Measurements from ENCODE around the gene KRT10. TPM values are rescaled to one million over a fixed set of nuclear protein-coding genes. Genes with fewer than 3 reads are reported as not detected.

Gene KRT10
- total and polyA plus RNA-seq, 4 donors: 4.3 to 65.0 (median 40.0) TPM

DNA sequence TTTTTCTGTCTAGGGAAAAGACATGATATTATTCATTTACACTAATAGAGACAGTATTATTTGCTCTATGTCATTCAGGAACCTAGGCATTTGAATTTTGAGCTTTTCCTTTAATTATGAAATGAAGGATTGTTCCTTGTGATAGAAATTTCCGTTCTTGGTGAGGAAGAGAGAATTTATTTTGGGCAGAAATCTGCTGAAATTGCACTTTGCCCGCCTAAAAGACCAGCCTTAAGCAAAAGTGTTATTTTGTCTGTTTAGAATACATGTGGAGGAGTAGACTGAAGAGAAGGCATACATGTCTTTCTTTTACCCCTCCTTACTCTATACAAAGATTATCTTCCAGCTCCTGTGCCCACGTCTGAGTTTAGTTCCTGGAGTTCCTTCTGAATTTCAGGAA lies 16.8 kb upstream of the KRT10 start:
- Histone ChIP-seq H3K36me3 (ENCODE audit: control insufficient read depth, insufficient read depth, low read length) (peaks cover 5% of the 10 kb centered on the region), H3K4me1 (ENCODE audit: control insufficient read depth, insufficient read depth, low read length) (no peaks in the 10 kb centered on the region), H3K27ac (ENCODE audit: low read depth, low read length) (no peak overlapping the region), H3K9me3 (ENCODE audit: control insufficient read depth, insufficient read depth, low read length) (no peaks in the 10 kb centered on the region), H3K4me3 (ENCODE audit: low read depth, low read length) (no peak overlapping the region), H3K27me3 (ENCODE audit: control insufficient read depth, insufficient read depth, low read length) (no peaks in the 10 kb centered on the region)
- no peak for DNase-seq (ENCODE audit: low read depth in 4 of 6, low spot score in 6 of 6)
- 83% methylated on average over 2 of the region's 3 CpGs for WGBS (ENCODE audit: insufficient coverage)

- no peak overlapping the region for H3K4me3 ChIP-seq (ENCODE audit: low read depth, low read length)
- H3K27ac ChIP-seq (ENCODE audit: low read depth, low read length): no peak overlapping the region
- no peaks in the 10 kb centered on the region for H3K27me3 ChIP-seq (ENCODE audit: control insufficient read depth, insufficient read depth, low read length)
- H3K9me3 ChIP-seq (ENCODE audit: control insufficient read depth, insufficient read depth, low read length): no peaks in the 10 kb centered on the region
- DNase-seq (ENCODE audit: low read depth in 4 of 6, low spot score in 6 of 6): no peak
- WGBS (ENCODE audit: insufficient coverage): no CpG with 5 or more reads among the region's 4 CpGs
- peaks cover 5% of the 10 kb centered on the region for H3K36me3 ChIP-seq (ENCODE audit: control insufficient read depth, insufficient read depth, low read length)
- H3K4me1 ChIP-seq (ENCODE audit: control insufficient read depth, insufficient read depth, low read length): no peaks in the 10 kb centered on the region
Observed at GRCh38 chr17:40836020-40836419, 13.6 kb upstream of the KRT10 start.

DNA sequence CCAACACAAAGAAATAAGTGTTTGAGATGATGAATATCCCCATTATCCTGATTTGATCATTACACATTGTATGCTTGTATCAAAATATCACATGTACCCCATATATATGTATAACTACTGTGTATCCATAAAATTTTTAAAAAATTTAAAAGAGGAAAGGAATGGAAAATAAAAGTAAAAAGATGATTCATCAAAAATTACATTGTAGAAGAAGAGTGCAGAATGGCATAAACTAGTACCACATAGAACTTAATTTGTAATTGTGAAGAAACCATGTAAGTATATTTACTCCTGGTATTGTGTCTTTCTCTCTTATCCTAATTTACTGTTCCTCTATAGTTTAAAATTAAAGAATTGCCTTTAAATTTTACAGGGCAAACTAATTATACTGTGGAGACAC lies 11.5 kb upstream of the KRT10 start:
- H3K27ac ChIP-seq (ENCODE audit: low read depth, low read length): no peak overlapping the region
- no peaks in the 10 kb centered on the region for H3K4me1 ChIP-seq (ENCODE audit: control insufficient read depth, insufficient read depth, low read length)
- peaks cover 5% of the 10 kb centered on the region for H3K36me3 ChIP-seq (ENCODE audit: control insufficient read depth, insufficient read depth, low read length)
- no peak for DNase-seq (ENCODE audit: low read depth in 4 of 6, low spot score in 6 of 6)
- H3K27me3 ChIP-seq (ENCODE audit: control insufficient read depth, insufficient read depth, low read length): no peaks in the 10 kb centered on the region
- no peaks in the 10 kb centered on the region for H3K9me3 ChIP-seq (ENCODE audit: control insufficient read depth, insufficient read depth, low read length)
- H3K4me3 ChIP-seq (ENCODE audit: low read depth, low read length): no peak overlapping the region

DNA sequence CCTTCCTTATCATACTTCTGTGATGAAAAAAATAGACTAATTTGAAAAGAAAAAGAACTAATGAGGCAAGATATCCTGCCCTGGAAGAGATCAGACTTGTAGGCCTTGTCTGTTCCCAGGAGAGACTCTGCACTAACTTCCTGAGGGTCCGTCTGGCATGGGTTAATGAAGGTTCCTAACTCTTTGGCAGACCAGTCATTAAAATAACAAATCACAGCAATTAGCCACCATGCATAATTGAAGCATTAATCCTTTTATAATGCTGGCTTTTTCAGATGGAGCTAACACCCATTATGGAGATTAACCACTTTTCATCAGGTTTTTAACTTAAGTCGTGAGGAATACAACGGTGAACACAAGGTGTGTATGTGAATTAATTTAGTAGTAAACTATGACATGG lies 10.4 kb upstream of the KRT10 start:
- no peaks in the 10 kb centered on the region for H3K9me3 ChIP-seq (ENCODE audit: control insufficient read depth, insufficient read depth, low read length)
- no peak overlapping the region for H3K27ac ChIP-seq (ENCODE audit: low read depth, low read length)
- no peaks in the 10 kb centered on the region for H3K4me1 ChIP-seq (ENCODE audit: control insufficient read depth, insufficient read depth, low read length)
- H3K36me3 ChIP-seq (ENCODE audit: control insufficient read depth, insufficient read depth, low read length): peaks cover 5% of the 10 kb centered on the region
- peak in 1 of 6 donors; percentile 28 for DNase-seq (ENCODE audit: low read depth in 4 of 6, low spot score in 6 of 6)
- H3K27me3 ChIP-seq (ENCODE audit: control insufficient read depth, insufficient read depth, low read length): no peaks in the 10 kb centered on the region
- H3K4me3 ChIP-seq (ENCODE audit: low read depth, low read length): no peak overlapping the region
- no CpG with 5 or more reads among the region's 3 CpGs for WGBS (ENCODE audit: insufficient coverage)

DNA sequence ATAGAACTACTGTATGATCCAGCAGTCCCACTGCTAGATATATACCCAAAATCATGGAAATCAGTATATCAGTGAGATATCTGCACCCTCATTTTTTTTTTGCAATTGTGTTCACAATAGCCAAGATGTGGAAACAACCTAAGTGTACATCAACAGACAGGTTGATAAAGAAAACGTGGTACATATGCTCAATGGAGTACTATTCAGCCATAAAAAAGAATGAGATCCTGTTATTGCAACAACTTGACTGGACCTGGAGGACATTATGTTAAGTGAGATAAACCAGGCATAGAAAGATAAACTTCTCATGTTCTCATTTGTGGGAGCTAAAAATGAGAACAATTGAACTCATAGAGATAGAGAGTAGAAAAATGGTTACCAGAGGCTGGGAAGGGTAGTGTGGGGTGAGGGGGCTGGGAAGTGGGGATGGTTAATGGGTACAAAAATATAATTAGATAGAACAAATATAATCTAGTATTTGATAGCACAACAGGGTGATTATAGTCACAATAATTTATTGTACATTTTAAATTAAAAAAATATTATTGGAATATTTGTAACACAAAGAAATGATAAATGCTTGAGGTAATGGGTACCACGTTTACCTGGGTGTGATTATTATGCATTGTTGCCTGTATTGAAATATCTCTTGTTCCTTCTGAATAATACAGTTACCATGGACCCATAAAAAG lies 7.8 kb upstream of the KRT10 start:
- Histone ChIP-seq H3K27me3 (ENCODE audit: control insufficient read depth, insufficient read depth, low read length) (no peaks in the 10 kb centered on the region), H3K27ac (ENCODE audit: low read depth, low read length) (no peak overlapping the region), H3K36me3 (ENCODE audit: control insufficient read depth, insufficient read depth, low read length) (peaks cover 5% of the 10 kb centered on the region), H3K4me1 (ENCODE audit: control insufficient read depth, insufficient read depth, low read length) (no peaks in the 10 kb centered on the region), H3K9me3 (ENCODE audit: control insufficient read depth, insufficient read depth, low read length) (no peaks in the 10 kb centered on the region), H3K4me3 (ENCODE audit: low read depth, low read length) (no peak overlapping the region)
- no CpG with 5 or more reads among the region's 2 CpGs for WGBS (ENCODE audit: insufficient coverage)
- DNase-seq (ENCODE audit: low read depth in 4 of 6, low spot score in 6 of 6): no peak

DNA sequence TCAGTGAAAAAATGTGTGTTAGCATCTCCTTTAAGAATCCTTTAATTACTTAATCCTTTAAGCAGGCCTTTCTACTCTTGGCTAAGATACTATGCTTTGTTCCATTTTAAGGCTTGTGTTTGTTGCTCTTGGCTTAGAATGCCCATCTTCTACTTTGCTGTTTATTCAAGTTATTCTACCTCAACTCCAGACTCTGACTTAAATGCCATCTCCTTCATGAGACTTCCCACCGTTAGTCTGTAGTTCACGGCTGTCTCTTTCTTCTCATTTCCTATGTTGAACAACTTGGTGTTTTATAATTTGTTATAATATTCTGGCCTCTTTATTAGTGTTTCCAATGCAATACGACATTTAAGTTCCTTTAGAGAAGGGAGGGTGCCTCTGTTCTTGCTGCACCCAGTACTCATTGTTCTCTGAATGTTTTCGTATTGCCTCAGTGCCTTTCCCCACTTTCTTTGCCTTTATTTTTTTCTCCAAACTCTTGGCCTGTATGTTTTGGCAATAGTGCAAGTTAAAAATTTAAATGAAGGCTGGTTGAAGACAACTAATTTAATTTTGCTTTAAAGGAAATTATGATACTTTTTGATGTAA lies 6.1 kb upstream of the KRT10 start:
- Histone ChIP-seq H3K27me3 (ENCODE audit: control insufficient read depth, insufficient read depth, low read length) (no peaks in the 10 kb centered on the region), H3K36me3 (ENCODE audit: control insufficient read depth, insufficient read depth, low read length) (no peaks in the 10 kb centered on the region), H3K27ac (ENCODE audit: low read depth, low read length) (peak overlapping the region; percentile 69), H3K9me3 (ENCODE audit: control insufficient read depth, insufficient read depth, low read length) (no peaks in the 10 kb centered on the region), H3K4me1 (ENCODE audit: control insufficient read depth, insufficient read depth, low read length) (no peaks in the 10 kb centered on the region), H3K4me3 (ENCODE audit: low read depth, low read length) (no peak overlapping the region)
- WGBS (ENCODE audit: insufficient coverage): no CpG with 5 or more reads among the region's 4 CpGs
- peak in 1 of 6 donors; percentile 32 for DNase-seq (ENCODE audit: low read depth in 4 of 6, low spot score in 6 of 6)

- H3K27me3 ChIP-seq (ENCODE audit: control insufficient read depth, insufficient read depth, low read length): no peaks in the 10 kb centered on the region
- DNase-seq (ENCODE audit: low read depth in 4 of 6, low spot score in 6 of 6): peak in 1 of 6 donors; percentile 26
- no peak overlapping the region for H3K4me3 ChIP-seq (ENCODE audit: low read depth, low read length)
- H3K9me3 ChIP-seq (ENCODE audit: control insufficient read depth, insufficient read depth, low read length): no peaks in the 10 kb centered on the region
- H3K27ac ChIP-seq (ENCODE audit: low read depth, low read length): peak overlapping the region; percentile 69
- WGBS (ENCODE audit: insufficient coverage): 91% methylated on average over 2 of the region's 7 CpGs
- no peaks in the 10 kb centered on the region for H3K36me3 ChIP-seq (ENCODE audit: control insufficient read depth, insufficient read depth, low read length)
- no peaks in the 10 kb centered on the region for H3K4me1 ChIP-seq (ENCODE audit: control insufficient read depth, insufficient read depth, low read length)
Observed at GRCh38 chr17:40827746-40828453, 5.5 kb upstream of the KRT10 start.

DNA sequence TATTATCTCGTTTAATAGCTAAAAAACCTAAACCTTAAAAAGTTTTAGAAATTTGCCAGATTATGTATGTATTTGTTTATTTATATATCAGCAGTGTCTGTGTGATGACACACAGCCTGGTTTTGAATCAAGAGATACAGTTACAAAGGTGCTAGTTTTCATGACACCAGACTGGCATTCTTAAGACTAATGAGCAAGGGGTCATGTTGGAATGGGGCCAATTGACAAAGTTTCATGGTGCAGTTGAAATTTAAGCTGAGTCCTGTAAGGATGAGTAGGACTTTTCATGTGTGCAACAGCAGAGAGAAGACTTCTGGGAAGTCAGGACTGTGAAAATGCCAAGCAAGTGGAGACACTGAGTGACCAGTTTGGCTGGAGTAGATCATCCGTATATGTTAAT lies 3.2 kb upstream of the KRT10 start:
- Histone ChIP-seq H3K4me3 (ENCODE audit: low read depth, low read length) (no peak overlapping the region), H3K36me3 (ENCODE audit: control insufficient read depth, insufficient read depth, low read length) (peaks cover 6% of the 10 kb centered on the region), H3K27me3 (ENCODE audit: control insufficient read depth, insufficient read depth, low read length) (no peaks in the 10 kb centered on the region), H3K4me1 (ENCODE audit: control insufficient read depth, insufficient read depth, low read length) (no peaks in the 10 kb centered on the region), H3K9me3 (ENCODE audit: control insufficient read depth, insufficient read depth, low read length) (no peaks in the 10 kb centered on the region), H3K27ac (ENCODE audit: low read depth, low read length) (no peak overlapping the region)
- DNase-seq (ENCODE audit: low read depth in 4 of 6, low spot score in 6 of 6): no peak
- no CpG with 5 or more reads among the region's 2 CpGs for WGBS (ENCODE audit: insufficient coverage)

DNA sequence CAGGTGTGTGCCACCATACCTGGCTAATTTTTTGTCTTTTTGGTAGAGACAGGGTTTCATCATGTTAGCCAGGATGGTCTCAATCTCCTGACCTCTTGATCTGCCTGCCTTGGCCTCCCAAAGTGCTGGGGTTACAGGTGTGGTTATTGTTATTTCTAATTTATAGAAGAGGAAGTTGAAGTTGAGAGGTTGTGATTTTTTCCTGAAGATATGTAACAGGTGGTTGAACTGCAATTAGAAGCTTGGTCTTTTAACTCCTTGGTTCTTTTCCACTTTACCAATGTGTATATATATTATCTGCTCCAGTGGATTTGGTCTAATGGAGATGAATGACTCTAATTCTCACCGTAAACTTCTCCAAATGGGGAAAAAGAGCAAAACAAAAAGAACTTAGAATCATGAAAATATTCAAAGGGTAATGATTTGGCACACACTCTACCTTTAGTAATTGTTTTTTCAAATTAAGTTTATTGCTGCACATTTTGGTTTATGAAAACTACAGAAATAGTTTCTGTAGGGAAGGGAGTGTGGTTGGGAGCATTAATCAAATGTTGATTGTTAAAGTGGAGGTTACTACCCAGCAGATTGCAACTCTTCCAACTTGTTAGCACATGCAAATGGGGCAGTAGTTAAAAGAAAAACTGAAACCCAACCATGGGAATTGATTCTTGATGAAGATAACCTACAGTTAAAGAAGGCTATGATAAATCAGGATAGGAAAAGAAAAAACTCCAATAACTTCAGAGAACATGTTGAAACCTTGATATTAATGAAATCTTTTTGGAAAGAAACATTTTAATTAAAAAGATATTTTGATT lies 1.8 kb upstream of the KRT10 start:
- no peaks in the 10 kb centered on the region for H3K9me3 ChIP-seq (ENCODE audit: control insufficient read depth, insufficient read depth, low read length)
- no peaks in the 10 kb centered on the region for H3K4me1 ChIP-seq (ENCODE audit: control insufficient read depth, insufficient read depth, low read length)
- WGBS (ENCODE audit: insufficient coverage): no CpG with 5 or more reads among the region's 1 CpG
- H3K4me3 ChIP-seq (ENCODE audit: low read depth, low read length): no peak overlapping the region
- H3K36me3 ChIP-seq (ENCODE audit: control insufficient read depth, insufficient read depth, low read length): peaks cover 6% of the 10 kb centered on the region
- H3K27ac ChIP-seq (ENCODE audit: low read depth, low read length): no peak overlapping the region
- no peak for DNase-seq (ENCODE audit: low read depth in 4 of 6, low spot score in 6 of 6)
- H3K27me3 ChIP-seq (ENCODE audit: control insufficient read depth, insufficient read depth, low read length): no peaks in the 10 kb centered on the region

Measured in spinal cord (tissue), 10 donors.